Body of pancreas (tissue), 4 donors: Measurements from ENCODE around the gene PLXNA1.

Experiments
- CTCF ChIP-seq, 7 experiments: fragments of 450-650 bp in 4 of 7; fragments of 200-600 bp in 3 of 7; sonication (generic) in 3 of 7; IDR thresholded peaks; one replicate each; pipeline ENCODE4 v1.5.1; 2016 to 2019; ENCODE audit warnings: antibody characterized with exemption in 7 of 7
- POLR2A ChIP-seq, 3 donors: fragments of 450-650 bp; IDR thresholded peaks; one replicate each; pipeline ENCODE4 v1.6.1; 2016; ENCODE audit warnings: antibody characterized with exemption in 3 of 3, mild to moderate bottlenecking in 2 of 3

- TF ChIP-seq CTCF (IDR thresholded peaks at IDR 0.05) = no peak
- TF ChIP-seq POLR2A (IDR thresholded peaks at IDR 0.05) = no peak
Observed at GRCh38 chr3:127027811-127028548, 45.1 kb downstream of the PLXNA1 start.
